GM12864 (cell line): ENCODE data around the gene IGSF21.
"Not testable (repeated sequence)": the region's sequence is repeated elsewhere in the genome, so short reads cannot be mapped to it uniquely, and the experiment has no call there.

Experiments used
- DNase-seq: peaks from one replicate; pipeline ENCODE4 v3.0.0-alpha.2; 2011; ENCODE audit warnings: low read depth
- H3K4me3 ChIP-seq: 2 replicates; pipeline ENCODE4 v1.5.1; 2011; ENCODE audit warnings: mild to moderate bottlenecking, low read depth, low read length, control low read depth
- CTCF ChIP-seq: IDR thresholded peaks from 2 replicates; pipeline ENCODE4 v1.5.1; 2011; ENCODE audit warnings: low read depth, mild to moderate bottlenecking, moderate library complexity, low read length, control low read depth, inconsistent platforms; ENCODE audit errors: missing control alignments

Gene IGSF21

GRCh38 chr1:18357622-18358230 lies 250.1 kb downstream of the IGSF21 start:
- no peak overlapping the region for H3K4me3 ChIP-seq
- no peak for DNase-seq
- no peak for TF ChIP-seq CTCF

- TF ChIP-seq CTCF, result no peak
- no peak overlapping the region for H3K4me3 ChIP-seq
- DNase-seq, result no peak
These were observed 251.0 kb downstream of the IGSF21 start for GRCh38 chr1:18358600-18358999.

GRCh38 chr1:18360251-18360650 lies 252.7 kb downstream of the IGSF21 start:
- DNase-seq, result no peak
- no peak overlapping the region for H3K4me3 ChIP-seq
- no peak for TF ChIP-seq CTCF

GRCh38 chr1:18362150-18362549 lies 254.6 kb downstream of the IGSF21 start:
- no peak for TF ChIP-seq CTCF
- H3K4me3 ChIP-seq, result no peak overlapping the region
- no peak for DNase-seq

GRCh38 chr1:18363436-18363835 lies 255.8 kb downstream of the IGSF21 start:
- DNase-seq, result no peak
- no peak for TF ChIP-seq CTCF
- H3K4me3 ChIP-seq, result no peak overlapping the region

- TF ChIP-seq CTCF, result no peak
- no peak for DNase-seq
- no peak overlapping the region for H3K4me3 ChIP-seq
These were observed 257.6 kb downstream of the IGSF21 start for GRCh38 chr1:18365099-18365705.

GRCh38 chr1:18372505-18372904 lies 264.9 kb downstream of the IGSF21 start:
- H3K4me3 ChIP-seq, DNase-seq: not testable (repeated sequence)
